GM12872 (cell line): ENCODE results near the gene AK5.

ENCODE experiments used
- TF ChIP-seq, protein P1 (sequence below): IDR thresholded peaks from 3 replicates; pipeline ENCODE4 v1.5.1; 2011; ENCODE audit warnings: low read depth, mild to moderate bottlenecking, low read length, moderate library complexity; ENCODE audit not compliant: insufficient read depth

The AK5 gene

DNA sequence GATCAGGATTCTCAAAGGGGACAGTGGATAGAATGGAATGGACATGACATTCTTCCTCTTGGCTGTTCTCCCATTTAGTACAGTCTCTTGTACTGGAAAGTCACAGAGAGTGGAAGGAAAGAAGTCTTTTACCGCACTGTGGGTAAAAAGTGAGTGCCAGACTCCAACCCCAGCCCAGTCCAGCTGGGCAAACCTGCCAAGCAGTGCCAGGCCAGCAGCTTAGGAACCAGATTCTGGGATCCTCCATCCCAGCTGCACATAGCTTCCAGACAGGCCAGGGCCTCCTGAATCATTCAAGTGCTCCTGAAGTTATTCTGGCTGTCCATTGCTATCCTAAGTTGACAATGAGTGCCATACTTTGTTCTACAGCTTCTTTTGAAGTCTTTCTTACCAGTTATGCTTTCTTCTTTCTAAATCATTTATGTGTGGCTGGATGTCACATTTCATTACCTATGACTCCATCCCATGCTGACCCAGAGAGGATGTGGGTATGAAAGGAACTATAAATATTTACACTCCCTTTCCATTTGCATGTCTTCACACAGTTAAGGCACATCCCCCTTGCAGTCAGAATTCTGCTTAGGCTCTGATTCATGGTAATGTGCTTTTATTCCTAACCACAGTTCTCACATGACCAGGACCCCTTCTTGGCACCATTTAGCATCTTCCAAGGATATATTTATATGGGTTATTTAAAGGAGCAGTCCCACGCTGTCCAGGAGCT lies 88.9 kb downstream of the AK5 start:
- TF ChIP-seq, protein P1, sequence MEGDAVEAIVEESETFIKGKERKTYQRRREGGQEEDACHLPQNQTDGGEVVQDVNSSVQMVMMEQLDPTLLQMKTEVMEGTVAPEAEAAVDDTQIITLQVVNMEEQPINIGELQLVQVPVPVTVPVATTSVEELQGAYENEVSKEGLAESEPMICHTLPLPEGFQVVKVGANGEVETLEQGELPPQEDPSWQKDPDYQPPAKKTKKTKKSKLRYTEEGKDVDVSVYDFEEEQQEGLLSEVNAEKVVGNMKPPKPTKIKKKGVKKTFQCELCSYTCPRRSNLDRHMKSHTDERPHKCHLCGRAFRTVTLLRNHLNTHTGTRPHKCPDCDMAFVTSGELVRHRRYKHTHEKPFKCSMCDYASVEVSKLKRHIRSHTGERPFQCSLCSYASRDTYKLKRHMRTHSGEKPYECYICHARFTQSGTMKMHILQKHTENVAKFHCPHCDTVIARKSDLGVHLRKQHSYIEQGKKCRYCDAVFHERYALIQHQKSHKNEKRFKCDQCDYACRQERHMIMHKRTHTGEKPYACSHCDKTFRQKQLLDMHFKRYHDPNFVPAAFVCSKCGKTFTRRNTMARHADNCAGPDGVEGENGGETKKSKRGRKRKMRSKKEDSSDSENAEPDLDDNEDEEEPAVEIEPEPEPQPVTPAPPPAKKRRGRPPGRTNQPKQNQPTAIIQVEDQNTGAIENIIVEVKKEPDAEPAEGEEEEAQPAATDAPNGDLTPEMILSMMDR = no peak

DNA sequence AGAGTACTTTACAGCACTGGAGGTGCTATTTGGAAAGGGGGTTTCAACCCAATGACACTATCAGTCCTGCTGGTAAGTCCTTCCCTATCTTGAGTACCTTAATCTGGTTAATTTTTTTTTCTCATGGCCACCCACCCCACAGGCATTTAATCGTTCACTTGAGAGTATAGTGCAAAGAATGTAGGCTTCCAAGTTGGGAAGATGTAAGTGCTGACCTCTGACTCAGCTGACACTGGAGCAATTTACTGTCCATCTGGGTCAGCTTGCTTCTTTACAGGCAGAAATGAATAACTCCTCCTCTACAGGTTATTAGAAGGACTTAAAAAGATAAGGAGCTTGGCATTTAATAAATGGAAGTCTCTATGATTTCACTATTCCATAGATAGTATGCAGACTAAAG lies 89.6 kb downstream of the AK5 start:
- TF ChIP-seq, protein P1 = no peak

DNA sequence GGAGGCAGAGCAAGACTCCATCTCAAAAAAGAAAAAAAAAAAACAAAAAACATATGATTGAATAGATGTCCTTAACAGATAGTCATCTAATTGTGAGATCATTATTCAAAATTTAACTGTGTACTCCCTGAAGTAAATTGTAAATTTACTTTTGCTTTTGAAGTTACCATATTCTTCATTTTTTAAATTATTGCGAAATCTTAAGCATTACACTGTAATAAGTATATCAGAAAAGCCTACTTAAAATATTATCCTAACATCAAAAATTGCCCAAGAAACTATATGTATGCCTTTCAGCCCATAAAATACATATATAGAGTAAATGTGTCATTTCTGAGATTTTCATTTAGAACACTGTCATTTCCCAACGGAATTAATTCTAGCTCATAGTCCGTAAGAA lies 91.9 kb downstream of the AK5 start:
- TF ChIP-seq, protein P1 = no peak

DNA sequence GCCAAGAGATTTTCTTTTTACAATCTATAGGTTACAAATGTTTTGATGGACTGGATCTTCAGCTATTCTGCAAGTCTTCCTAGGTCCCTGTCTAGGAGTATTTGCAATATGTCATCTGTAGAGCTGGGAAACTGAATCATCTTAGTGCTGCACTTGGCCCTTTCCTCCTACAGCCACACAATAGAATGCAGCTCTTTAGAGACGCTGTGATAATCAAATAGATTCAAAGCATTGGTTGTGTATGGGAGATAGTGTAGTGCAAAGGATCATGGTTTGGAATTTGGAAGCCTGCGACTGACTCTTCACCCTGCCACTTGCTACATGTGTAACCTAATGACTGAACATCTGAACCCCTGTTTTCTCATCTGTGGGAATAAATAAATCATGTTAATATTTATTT lies 93.7 kb downstream of the AK5 start:
- TF ChIP-seq, protein P1 = no peak

DNA sequence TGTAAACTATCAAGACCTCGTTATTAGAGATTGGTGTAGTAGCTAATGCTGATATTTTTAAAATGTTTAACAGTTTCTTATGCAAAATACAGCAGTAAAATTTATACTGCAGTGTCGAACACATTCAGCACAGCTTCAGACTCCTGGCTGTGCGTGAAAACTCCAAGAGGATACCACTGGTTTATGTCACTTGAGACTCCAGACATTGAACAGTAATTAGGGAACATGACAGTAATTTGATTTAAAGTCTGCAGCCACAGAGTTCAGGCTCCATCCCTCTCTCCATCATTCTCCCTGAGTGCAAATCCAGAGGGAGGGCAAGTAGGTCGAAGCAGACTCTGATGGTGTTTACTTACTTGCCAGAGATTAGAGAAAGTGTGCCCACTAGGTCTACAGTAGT lies 94.2 kb downstream of the AK5 start:
- TF ChIP-seq, protein P1 = no peak

DNA sequence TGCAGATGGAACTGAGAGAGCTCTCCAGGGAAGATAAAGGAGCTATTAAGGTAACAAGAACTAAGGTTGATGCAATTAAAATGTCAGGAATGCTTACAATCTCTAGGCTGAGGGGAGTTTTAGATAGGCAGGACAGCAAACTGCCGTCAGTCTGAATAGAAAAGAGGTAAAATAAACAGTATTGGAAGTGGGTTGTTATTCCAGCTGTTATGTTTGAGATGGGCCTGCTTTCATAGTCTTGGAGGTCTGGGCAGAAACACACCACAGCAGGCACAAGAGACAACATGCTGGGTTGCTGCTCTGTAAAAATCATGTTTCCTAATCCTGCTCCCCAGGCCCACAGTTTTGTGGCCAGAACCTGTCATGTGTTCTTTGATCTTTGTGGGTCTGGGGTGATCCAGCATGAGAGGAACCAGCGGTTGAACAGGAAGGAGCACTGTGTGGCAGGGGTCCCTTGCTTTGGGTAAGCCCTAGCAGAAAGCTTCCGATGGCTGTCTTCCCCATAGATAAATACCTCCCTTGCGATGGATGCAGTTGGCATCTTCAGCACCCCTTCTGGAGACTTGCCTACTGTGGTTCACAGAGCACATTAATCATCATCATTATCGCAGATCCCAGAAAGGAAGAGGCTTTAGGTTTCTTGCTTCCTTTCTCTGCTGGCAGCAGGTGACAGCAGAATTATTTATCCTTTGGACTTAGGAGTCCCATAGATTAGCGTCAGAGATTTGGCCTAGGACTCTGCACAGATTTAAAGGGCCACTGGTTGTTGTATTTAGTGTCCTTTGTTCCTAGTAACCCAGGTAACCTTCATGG lies 97.1 kb downstream of the AK5 start:
- TF ChIP-seq, protein P1 = no peak

DNA sequence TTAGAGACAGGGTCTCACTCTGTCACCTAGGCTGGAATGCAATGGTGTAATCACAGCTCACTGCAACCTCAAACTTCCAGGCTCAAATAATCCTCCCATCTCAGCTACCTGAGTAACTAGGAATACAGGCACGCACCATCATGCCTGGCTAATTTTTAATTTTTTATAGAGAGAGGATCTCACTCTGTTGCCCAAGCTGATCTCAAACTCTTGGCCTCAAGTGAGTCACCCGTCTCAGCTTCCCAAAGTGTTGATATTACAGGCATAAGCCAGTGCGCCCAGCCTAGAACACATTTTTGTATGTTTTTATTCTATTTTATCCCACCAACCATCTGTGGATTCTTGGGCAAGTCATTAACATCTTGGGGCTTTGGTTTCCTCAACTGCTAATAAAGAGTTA lies 100.5 kb downstream of the AK5 start:
- TF ChIP-seq, protein P1 = no peak
